Measurements from ENCODE around the gene TP63.

DNA sequence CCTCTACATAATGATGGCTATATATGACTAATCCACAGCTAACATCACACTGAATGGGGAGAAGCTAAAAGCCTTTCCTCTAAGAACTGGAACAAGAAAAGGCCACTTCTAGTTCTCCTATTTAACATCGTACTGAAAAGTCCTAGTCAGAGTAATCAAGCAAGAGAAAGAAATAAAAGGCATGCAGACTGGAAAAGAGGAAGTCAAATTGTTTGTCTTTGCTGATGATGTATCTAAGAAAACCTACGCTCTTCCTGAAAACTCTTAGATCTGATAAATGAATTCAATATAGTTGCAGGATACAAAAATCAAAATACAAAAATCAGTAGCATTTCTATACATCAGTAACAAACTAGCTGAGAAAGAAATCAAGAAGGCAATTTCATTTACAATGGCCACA lies 116.9 kb downstream of the TP63 start:
- TF ChIP-seq, protein P1, sequence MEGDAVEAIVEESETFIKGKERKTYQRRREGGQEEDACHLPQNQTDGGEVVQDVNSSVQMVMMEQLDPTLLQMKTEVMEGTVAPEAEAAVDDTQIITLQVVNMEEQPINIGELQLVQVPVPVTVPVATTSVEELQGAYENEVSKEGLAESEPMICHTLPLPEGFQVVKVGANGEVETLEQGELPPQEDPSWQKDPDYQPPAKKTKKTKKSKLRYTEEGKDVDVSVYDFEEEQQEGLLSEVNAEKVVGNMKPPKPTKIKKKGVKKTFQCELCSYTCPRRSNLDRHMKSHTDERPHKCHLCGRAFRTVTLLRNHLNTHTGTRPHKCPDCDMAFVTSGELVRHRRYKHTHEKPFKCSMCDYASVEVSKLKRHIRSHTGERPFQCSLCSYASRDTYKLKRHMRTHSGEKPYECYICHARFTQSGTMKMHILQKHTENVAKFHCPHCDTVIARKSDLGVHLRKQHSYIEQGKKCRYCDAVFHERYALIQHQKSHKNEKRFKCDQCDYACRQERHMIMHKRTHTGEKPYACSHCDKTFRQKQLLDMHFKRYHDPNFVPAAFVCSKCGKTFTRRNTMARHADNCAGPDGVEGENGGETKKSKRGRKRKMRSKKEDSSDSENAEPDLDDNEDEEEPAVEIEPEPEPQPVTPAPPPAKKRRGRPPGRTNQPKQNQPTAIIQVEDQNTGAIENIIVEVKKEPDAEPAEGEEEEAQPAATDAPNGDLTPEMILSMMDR (IDR thresholded peaks at IDR 0.05) = no peak
- no peak for TF ChIP-seq SMC3 (IDR thresholded peaks at IDR 0.05)
- TF ChIP-seq ZFP36 (IDR thresholded peaks at IDR 0.05; ENCODE audit: borderline replicate concordance, partially characterized antibody) = no peak
- TF ChIP-seq, protein P2, sequence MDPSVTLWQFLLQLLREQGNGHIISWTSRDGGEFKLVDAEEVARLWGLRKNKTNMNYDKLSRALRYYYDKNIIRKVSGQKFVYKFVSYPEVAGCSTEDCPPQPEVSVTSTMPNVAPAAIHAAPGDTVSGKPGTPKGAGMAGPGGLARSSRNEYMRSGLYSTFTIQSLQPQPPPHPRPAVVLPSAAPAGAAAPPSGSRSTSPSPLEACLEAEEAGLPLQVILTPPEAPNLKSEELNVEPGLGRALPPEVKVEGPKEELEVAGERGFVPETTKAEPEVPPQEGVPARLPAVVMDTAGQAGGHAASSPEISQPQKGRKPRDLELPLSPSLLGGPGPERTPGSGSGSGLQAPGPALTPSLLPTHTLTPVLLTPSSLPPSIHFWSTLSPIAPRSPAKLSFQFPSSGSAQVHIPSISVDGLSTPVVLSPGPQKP (IDR thresholded peaks at IDR 0.05; ENCODE audit: low read depth, low read length) = no peak
- TF ChIP-seq POLR2A (IDR thresholded peaks at IDR 0.05; ENCODE audit: low read length) = no peak
- TF ChIP-seq POLR2AphosphoS2 (conservative IDR thresholded peaks at IDR 0.05; ENCODE audit: low read length) = no peak
- TF ChIP-seq CHD4 (IDR thresholded peaks at IDR 0.05; ENCODE audit: borderline replicate concordance) = no peak

Data from A549 (cell line).